ENCODE data around the gene CIPC. TPM values are rescaled to one million over a fixed set of nuclear protein-coding genes. Genes with fewer than 3 reads are reported as not detected.

CIPC gene
- total and polyA plus RNA-seq, 9 of the 15 experiments (the other 6 are each of a cell fraction or from before 2014, with no cell fraction given), result 5.0 to 16.9 (median 10.7) TPM

DNA sequence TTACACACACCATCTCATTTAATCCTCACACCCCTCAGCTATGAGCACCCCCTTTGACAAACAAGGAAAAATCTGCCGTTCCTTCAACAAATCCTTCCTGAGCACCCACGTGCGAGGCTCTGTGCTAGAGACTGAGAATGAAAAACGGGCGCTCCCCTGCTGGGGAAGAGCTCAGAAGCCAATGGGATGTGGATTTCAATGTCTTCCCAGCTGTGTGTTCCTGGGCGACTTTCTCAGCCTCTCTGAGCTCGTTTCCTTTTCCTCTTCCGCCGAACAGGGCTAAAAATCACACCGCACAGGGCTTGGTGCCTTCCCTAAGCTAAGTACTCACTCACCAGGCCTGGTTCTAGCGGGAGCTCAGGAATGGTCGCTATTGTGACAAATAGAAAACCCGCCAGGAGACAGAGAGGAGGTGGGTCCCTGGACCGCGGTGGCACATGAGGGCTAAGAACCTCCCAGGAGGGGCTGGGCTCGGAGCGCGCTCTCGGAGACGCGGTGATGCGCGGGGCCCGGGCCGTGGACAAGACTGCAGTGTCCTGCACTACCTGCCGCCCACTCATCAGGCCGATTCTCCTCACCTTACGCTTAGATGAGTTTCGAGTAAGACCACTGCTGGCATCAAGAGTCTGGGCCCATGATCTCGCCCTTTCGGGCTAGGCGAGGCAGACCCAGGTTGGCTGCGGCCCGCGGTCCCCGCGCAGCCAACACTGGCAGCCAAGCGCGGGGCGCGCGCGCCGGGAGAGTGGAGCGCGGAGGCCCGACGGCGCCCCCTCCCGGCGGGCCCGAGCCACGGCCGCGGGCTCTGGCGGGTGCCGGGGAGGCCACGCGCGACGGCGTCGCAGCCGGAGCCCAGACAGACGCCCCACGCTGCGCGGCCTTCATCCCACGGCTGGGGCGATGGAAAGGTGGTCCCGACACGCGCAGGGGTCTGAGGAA is 26.6 kb downstream of the CIPC start:
- DNase-seq (ENCODE audit: extremely low read depth in 1 of 4, low spot score in 3 of 4), result peak; percentile 39 to 71 (median 62)
- Histone ChIP-seq H3K27ac (ENCODE audit: extremely low read depth, low read depth, low read length) (no peak overlapping the region), H3K9me1 (ENCODE audit: control insufficient read depth, insufficient read depth, low read length) (no peaks in the 10 kb centered on the region), H3K9ac (ENCODE audit: insufficient read depth in 1 of 2, low read depth in 2 of 2, low read length in 2 of 2) (peak overlapping the region in 1 of 2 experiments; percentile 86; a peak in 1 of 4 replicates), H3K79me2 (ENCODE audit: control insufficient read depth, insufficient read depth, low read length) (no peaks in the 10 kb centered on the region), H4K20me1 (replicated peaks; ENCODE audit: control insufficient read depth, insufficient read depth, low read length) (no peaks in the 10 kb centered on the region), H3K36me3 (ENCODE audit: control insufficient read depth, insufficient read depth, low read length) (no peaks in the 10 kb centered on the region), H3K9me3 (replicated peaks; ENCODE audit: control insufficient read depth, insufficient read depth, low read depth, low read length) (no peaks in the 10 kb centered on the region), H2AFZ (ENCODE audit: low read depth, low read length) (0 out of 2 replicates have a peak overlapping the region, but pooled peaks have one; percentile 49), H3K4me3 (peak overlapping the region; percentile 28), H3K27me3 (ENCODE audit: control insufficient read depth in 2 of 2, insufficient read depth in 2 of 2, low read length in 2 of 2) (peaks cover 0 to 26% of the 10 kb centered on the region in 2 experiments; a peak in 2 of 5 replicates), H3K4me1 (replicated peaks in 1 of 2; ENCODE audit: control insufficient read depth in 2 of 2, insufficient read depth in 2 of 2, low read length in 2 of 2) (peaks cover 0 to 22% of the 10 kb centered on the region in 2 experiments; a peak in 4 of 5 replicates), H3K4me2 (ENCODE audit: insufficient read depth, low read length) (peak overlapping the region; percentile 71)
- peak; percentile 93 for ATAC-seq
- POLR2A ChIA-PET, result interaction anchor here (0.7 to 1.1 kb wide), 2 partner anchors 10 to 14 kb away, joined by 3 read pairs; no protein-coding TSS in a partner anchor
- CTCF ChIA-PET (ENCODE audit: low intra/inter-chr PET ratio), result interaction anchor here (0.7 to 1.2 kb wide), 3 partner anchors 54 to 252 kb away, joined by 3 to 10 read pairs (median 3); no protein-coding TSS in a partner anchor
- intact Hi-C loops (cut with micrococcal nuclease), result no loop called here
- BruUV-seq (replicated peaks), result no TSS peak
- no peak for FAIRE-seq
- WGBS (ENCODE audit: insufficient coverage, low coverage, missing lambda C conversion rate), result 55% methylated on average over 31 of the region's 73 CpGs
- in situ Hi-C loops (cut with MboI), result no loop called here
- TF ChIP-seq ZNF282 (CRISPR knock-in tag; IDR thresholded peaks at IDR 0.05) (no peak), CBFA2T2 (conservative IDR thresholded peaks at IDR 0.05) (no peak), RFX7 (CRISPR knock-in tag; IDR thresholded peaks at IDR 0.05) (no peak), E2F3 (CRISPR knock-in tag; IDR thresholded peaks at IDR 0.05) (no peak), ZFPM2 (CRISPR knock-in tag; IDR thresholded peaks at IDR 0.05) (no peak), ZNF232 (CRISPR knock-in tag; IDR thresholded peaks at IDR 0.05) (no peak), HDAC8 (tag; IDR thresholded peaks at IDR 0.05) (no peak), ZNF121 (CRISPR knock-in tag; conservative IDR thresholded peaks at IDR 0.05) (0 out of 2 replicates have a peak, but pooled peaks have one; percentile 15), EWSR1 (IDR thresholded peaks at IDR 0.05; ENCODE audit: borderline replicate concordance, low read depth, partially characterized antibody) (no peak), ETS1 (conservative IDR thresholded peaks at IDR 0.05; ENCODE audit: control insufficient read depth, low read depth, low read length) (no peak), CHD4 (IDR thresholded peaks at IDR 0.05; ENCODE audit: insufficient read depth, insufficient replicate concordance, low read depth, low read length, poor library complexity, severe bottlenecking) (no peak), ZC3H8 (IDR thresholded peaks at IDR 0.05) (no peak), ZBTB8A (IDR thresholded peaks at IDR 0.05; ENCODE audit: partially characterized antibody) (no peak), FOXK1 (CRISPR knock-in tag; IDR thresholded peaks at IDR 0.05; ENCODE audit: borderline replicate concordance) (no peak), HDAC1 (IDR thresholded peaks at IDR 0.05) (no peak), KAT8 (IDR thresholded peaks at IDR 0.05; ENCODE audit: low read depth) (no peak), ZNF431 (CRISPR knock-in tag; IDR thresholded peaks at IDR 0.05) (no peak), ARHGAP35 (IDR thresholded peaks at IDR 0.05; ENCODE audit: partially characterized antibody) (no peak), ZNF23 (CRISPR knock-in tag; IDR thresholded peaks at IDR 0.05) (no peak), KHSRP (IDR thresholded peaks at IDR 0.05) (no peak), PHF8 (IDR thresholded peaks at IDR 0.05; ENCODE audit: borderline replicate concordance, low read length) (no peak), GATAD2A (IDR thresholded peaks at IDR 0.05) (no peak), ZNF146 (CRISPR knock-in tag; IDR thresholded peaks at IDR 0.05; ENCODE audit: unreplicated experiment) (no peak)
